Fibroblast of pulmonary artery (primary cell): ENCODE data around the gene GJB4.

Source experiments
- DNase-seq: peaks from one replicate; pipeline ENCODE4 v3.0.0-alpha.2; 2010; ENCODE audit warnings: low read depth
- H3K4me3 ChIP-seq: replicated peaks from 2 replicates; pipeline ENCODE4 v1.5.1; 2011; ENCODE audit warnings: low read depth, mild to moderate bottlenecking, control low read depth, low read length, moderate library complexity
- TF ChIP-seq, protein P1 (sequence below): IDR thresholded peaks from 2 replicates; pipeline ENCODE4 v1.5.1; 2011; ENCODE audit warnings: mild to moderate bottlenecking, control low read depth, low read length, inconsistent platforms; ENCODE audit errors: missing control alignments

GJB4 gene

DNA sequence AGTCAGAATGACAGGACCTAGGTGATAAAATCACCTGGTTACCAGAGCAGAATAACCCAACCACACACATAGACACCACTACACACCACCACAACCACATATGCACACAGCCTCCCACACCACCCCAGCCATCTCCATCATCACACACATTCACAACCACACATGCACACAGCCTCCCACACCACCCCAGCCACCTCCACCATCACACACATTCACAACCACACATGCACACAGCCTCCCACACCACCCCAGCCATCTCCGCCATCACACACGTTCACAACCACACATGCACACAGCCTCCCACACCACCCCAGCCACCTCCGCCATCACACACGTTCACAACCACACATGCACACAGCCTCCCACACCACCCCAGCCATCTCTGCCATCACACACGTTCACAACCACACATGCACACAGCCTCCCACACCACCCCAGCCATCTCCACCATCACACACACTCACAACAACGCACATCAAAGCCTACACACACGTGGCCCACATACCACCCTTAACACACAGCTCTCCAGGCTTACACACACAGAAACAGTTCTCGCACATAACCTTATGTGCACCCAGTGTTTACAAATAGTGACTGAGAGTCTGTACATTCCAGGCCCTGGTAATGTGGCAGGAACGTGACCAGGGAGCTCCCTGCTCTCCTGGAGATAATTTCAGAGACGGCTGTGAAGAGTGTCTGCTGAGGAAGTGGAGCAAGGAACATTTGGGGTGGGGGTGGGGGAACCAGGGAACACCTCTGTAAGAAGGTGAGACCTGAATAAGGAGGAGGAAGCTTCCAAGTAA, 18.2 kb downstream of the GJB4 start:
- DNase-seq: no peak
- no peak overlapping the region for H3K4me3 ChIP-seq
- TF ChIP-seq, protein P1, sequence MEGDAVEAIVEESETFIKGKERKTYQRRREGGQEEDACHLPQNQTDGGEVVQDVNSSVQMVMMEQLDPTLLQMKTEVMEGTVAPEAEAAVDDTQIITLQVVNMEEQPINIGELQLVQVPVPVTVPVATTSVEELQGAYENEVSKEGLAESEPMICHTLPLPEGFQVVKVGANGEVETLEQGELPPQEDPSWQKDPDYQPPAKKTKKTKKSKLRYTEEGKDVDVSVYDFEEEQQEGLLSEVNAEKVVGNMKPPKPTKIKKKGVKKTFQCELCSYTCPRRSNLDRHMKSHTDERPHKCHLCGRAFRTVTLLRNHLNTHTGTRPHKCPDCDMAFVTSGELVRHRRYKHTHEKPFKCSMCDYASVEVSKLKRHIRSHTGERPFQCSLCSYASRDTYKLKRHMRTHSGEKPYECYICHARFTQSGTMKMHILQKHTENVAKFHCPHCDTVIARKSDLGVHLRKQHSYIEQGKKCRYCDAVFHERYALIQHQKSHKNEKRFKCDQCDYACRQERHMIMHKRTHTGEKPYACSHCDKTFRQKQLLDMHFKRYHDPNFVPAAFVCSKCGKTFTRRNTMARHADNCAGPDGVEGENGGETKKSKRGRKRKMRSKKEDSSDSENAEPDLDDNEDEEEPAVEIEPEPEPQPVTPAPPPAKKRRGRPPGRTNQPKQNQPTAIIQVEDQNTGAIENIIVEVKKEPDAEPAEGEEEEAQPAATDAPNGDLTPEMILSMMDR: no peak

DNA sequence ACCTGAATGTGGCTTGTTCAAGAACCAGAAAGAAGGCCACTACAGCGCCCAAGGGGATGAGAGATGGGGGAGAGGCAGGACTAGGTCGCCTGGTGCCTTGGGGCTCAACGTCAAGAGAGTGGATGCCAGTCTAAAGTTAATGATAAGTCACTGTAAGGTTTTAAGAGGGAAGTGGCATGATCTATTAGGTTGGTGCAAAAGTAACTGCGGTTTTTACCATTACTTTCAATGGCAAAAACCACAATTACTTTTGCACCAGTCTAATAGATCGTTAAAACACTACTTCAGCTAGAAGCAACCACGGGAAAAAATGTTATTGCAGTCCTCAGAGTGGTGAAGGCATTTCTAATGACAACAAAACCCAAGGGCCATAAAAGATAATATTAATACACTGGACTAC, 18.8 kb downstream of the GJB4 start:
- H3K4me3 ChIP-seq: no peak overlapping the region
- TF ChIP-seq, protein P1: no peak
- no peak for DNase-seq

DNA sequence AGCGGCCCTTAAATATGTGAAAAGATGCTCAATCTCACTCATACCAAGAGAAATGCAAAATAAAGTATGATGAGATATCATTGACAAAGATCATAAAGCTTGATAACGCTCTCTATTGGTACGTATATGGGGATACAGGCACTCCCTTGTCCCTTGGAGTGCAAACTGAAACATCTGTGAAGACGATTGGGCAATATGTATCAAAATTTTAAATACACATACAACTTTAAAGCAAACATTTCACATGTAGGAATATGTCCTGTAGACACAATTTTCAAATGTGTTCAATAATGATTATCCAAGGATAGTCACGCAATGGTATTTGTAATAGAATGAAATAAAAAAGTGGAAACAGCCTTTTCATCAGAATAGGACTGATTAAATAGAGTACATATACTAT, 19.5 kb downstream of the GJB4 start:
- TF ChIP-seq, protein P1: no peak
- no peak overlapping the region for H3K4me3 ChIP-seq
- no peak for DNase-seq

DNA sequence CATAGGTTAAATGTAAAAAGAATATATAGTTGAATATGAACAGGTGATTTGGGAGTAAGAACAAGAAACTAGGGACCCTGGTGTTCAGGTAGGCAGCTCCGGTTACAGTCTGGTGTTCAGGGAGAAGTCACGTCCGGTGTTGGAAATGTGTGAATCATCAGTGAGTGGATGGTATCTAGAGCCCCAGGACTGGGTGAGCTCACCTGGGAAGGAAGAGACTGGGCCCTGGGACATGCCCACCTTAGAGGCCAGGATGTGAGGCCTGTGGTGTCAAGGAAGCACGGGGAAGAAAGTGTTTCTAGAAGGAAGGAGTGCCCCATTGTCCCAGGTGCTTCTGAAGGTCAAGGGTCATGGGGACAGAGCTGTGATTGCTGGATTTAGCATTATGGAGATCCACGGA, 20.0 kb downstream of the GJB4 start:
- TF ChIP-seq, protein P1: no peak
- no peak for DNase-seq
- no peak overlapping the region for H3K4me3 ChIP-seq

DNA sequence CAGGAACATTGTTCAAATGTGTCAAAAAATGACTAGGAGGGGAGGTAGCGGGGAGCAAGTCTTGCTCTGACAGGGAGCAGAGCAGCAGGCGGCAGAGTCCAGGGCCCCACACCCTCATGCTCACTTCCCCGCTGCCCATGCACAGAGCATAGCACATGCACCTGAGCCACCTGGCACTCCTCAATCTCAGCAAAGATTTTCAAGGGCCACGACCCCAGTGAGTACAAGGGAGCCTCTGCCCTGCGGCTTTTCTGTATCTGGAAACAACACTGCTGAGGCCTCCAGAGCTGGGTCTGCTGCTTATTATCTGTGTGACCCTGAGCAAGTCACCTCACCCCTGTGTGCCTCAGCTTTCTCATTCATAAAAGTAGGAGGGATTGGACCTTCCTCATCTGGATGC, 20.4 kb downstream of the GJB4 start:
- no peak overlapping the region for H3K4me3 ChIP-seq
- no peak for DNase-seq

DNA sequence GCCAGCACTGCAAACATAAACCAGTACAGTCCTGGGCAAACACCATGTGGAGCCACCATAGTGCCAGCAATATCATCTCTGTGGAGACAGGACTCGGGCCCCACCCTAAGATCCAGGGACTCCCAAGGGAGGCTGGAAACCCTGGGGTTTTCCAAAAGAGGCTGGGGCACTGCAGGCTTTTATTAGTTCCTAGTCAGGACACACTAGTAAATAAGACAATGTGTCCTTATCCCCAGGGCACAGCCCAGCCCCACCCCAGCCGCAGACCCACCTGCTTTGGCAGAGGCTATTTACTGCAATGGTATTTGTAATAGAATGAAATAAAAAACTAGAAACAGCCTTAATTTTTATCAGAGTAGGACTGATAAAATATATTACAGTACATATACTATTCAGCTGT, 21.0 kb downstream of the GJB4 start:
- TF ChIP-seq, protein P1: no peak
- no peak overlapping the region for H3K4me3 ChIP-seq
- DNase-seq: no peak

More for the DNA sequence above, 20.4 kb downstream of the GJB4 start:
- TF ChIP-seq, protein P1: no peak

DNA sequence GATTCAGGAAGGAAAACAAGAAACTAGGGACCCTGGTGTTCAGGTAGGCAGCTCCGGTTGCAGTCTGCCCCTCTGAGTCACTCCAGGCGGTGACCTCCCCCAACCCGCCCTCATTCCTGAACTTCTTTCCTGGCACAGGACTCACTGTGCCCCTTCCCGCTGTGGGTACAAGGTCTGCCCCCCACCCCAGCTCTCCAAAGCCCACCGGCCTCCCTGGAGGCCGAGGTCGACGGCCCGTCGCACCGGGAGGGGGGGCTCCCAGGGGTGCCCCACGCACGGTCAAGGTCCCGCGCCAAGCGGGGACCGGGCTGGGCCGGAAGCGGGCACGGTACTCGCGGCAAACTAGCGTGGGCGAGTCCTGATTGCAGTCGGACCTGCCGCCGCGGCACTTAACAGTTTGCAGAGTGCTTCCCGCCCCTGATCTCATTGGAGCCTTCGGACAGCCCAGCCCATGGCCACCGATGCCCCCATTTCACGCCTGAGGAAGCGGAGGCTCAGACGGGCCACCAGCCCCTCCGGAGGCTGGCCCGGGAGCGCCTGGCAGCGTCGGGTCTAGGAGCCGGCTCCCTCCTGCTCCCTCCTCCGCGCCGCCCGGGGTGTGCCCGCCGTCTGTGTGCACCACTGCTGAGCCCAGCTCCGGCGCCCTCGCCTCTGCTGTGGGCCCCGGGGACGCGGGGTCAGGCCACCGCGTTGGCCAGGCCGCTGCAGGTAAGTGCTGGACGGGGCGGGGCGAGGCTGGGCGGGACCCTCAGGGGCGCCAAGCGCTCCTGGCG, 21.7 kb downstream of the GJB4 start, which contains the start of gene GJB3:
TSS of gene GJB3 (plus strand) at position 144 of the 773 bp plus-strand sequence. CDS start 3,549 bp downstream, outside the sequence.
- no peak within 1 kb of the TSS for H3K4me3 ChIP-seq
- no peak for DNase-seq
- TF ChIP-seq, protein P1: no peak
